ENCODE data around the gene DUS1L. TPM values are rescaled to one million over a fixed set of nuclear protein-coding genes. Genes with fewer than 3 reads are reported as not detected.
A peak's percentile ranks its signal among the peaks of the same experiment; 100 is the strongest.

The DUS1L gene
- total RNA-seq, 2 donors from 2014 or later, result 77.3 to 88.9 TPM

DNA sequence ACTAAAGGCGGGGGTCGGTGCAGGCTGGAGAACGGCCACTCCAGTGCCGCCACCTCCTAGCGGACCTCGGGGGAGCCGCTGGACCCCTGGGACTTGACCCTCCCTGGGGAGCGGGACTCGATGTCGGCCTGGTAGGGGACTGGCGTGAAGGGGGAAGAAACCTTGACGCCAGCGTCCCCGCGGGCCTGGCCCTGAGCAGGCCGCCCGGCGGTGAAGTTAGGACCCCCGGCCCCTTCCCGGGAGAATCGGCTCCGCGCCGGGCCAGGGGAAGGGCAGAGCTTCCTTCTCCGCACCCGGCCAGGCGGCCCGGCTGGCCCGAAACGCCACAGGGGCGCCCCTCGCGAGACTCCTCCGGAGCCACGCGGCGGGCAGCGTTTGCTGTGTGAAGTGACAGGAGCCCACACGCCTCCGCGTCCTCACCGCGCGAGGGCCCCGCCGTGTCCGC lies 389 bp downstream of the DUS1L start:
- ATAC-seq (ENCODE audit: insufficient number of reproducible peaks, low FRiP score, low read depth), result no peak
- Histone ChIP-seq H3K27me3 (replicated peaks; ENCODE audit: insufficient read depth) (no peaks in the 10 kb centered on the region), H3K9me3 (no peaks in the 10 kb centered on the region), H3K4me3 (peak overlapping the region; percentile 93), H3K36me3 (peaks cover 17% of the 10 kb centered on the region), H3K27ac (peak overlapping the region; percentile 69 to 80), H3K4me1 (ENCODE audit: control insufficient read depth in 1 of 2, low read depth in 2 of 2) (peaks cover 15 to 20% of the 10 kb centered on the region in 2 donors)
- DNase-seq (ENCODE audit: low spot score), result no peak
- TF ChIP-seq, protein P1, sequence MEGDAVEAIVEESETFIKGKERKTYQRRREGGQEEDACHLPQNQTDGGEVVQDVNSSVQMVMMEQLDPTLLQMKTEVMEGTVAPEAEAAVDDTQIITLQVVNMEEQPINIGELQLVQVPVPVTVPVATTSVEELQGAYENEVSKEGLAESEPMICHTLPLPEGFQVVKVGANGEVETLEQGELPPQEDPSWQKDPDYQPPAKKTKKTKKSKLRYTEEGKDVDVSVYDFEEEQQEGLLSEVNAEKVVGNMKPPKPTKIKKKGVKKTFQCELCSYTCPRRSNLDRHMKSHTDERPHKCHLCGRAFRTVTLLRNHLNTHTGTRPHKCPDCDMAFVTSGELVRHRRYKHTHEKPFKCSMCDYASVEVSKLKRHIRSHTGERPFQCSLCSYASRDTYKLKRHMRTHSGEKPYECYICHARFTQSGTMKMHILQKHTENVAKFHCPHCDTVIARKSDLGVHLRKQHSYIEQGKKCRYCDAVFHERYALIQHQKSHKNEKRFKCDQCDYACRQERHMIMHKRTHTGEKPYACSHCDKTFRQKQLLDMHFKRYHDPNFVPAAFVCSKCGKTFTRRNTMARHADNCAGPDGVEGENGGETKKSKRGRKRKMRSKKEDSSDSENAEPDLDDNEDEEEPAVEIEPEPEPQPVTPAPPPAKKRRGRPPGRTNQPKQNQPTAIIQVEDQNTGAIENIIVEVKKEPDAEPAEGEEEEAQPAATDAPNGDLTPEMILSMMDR (IDR thresholded peaks at IDR 0.05), result no peak

GRCh38 chr17:82064433-82065192 lies 991 bp downstream of the DUS1L start:
- Histone ChIP-seq H3K27me3 (replicated peaks; ENCODE audit: insufficient read depth) (no peaks in the 10 kb centered on the region), H3K4me3 (peak overlapping the region; percentile 93), H3K36me3 (peaks cover 20% of the 10 kb centered on the region), H3K9me3 (no peaks in the 10 kb centered on the region), H3K4me1 (ENCODE audit: control insufficient read depth in 1 of 2, low read depth in 2 of 2) (peaks cover 15 to 20% of the 10 kb centered on the region in 2 donors), H3K27ac (peak overlapping the region; percentile 69 to 80)
- no peak for ATAC-seq (ENCODE audit: insufficient number of reproducible peaks, low FRiP score, low read depth)
- no peak for DNase-seq (ENCODE audit: low spot score)
- TF ChIP-seq, protein P1 (IDR thresholded peaks at IDR 0.05), result no peak

DNA sequence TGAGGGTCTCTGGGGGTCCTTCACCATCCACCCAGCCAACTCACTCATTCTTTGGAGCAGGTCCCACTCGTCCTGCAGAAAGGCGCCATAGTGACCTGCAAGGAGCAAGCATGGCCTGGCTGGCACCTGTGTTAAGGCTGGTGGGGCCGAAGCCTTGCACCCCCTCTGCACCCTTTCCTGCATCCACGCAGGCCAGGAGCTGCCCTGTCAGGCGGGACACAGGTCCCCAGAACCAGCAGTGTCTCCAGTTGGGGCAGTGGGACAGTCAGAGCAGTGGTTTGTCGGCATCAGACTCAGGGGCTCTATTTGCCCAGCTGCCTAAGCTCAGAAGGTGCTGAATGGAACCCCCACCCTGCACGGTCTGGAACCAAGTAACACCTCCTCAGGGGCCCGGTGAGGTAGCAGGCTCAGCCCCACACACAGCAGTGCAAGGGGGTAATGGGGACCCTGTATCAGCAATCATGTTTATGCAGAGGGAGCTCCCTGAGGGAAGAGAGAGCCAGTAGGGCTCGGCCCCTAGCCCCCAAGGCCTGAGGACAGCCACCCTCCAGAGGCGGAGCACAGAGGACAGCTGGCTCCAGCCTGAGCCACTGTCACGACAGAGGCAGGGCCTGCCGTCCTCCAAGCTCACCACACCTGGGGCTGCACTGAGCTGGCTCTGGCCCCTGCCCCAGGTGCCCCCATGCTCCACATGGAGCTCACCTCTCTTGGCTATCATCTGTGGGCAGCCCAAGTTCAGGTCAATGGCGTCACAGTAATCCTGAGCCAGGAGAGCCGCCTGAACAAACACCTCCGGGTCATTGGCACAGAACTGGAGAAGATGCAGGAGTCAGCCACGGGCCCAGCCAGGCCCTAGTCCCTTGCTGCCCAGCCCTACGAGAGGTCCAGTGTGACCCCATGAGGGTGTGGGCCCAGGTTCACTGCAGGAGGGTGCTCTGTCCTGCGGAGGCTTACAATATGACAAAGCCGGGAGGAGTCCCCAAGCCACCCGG lies 1.9 kb downstream of the DUS1L start:
- Histone ChIP-seq H3K27ac (no peak overlapping the region), H3K27me3 (replicated peaks; ENCODE audit: insufficient read depth) (no peaks in the 10 kb centered on the region), H3K4me1 (ENCODE audit: control insufficient read depth in 1 of 2, low read depth in 2 of 2) (peaks cover 15 to 20% of the 10 kb centered on the region in 2 donors), H3K36me3 (peaks cover 20% of the 10 kb centered on the region), H3K4me3 (no peak overlapping the region), H3K9me3 (no peaks in the 10 kb centered on the region)
- ATAC-seq (ENCODE audit: insufficient number of reproducible peaks, low FRiP score, low read depth), result no peak
- DNase-seq (ENCODE audit: low spot score), result no peak
- TF ChIP-seq, protein P1 (IDR thresholded peaks at IDR 0.05), result no peak

DNA sequence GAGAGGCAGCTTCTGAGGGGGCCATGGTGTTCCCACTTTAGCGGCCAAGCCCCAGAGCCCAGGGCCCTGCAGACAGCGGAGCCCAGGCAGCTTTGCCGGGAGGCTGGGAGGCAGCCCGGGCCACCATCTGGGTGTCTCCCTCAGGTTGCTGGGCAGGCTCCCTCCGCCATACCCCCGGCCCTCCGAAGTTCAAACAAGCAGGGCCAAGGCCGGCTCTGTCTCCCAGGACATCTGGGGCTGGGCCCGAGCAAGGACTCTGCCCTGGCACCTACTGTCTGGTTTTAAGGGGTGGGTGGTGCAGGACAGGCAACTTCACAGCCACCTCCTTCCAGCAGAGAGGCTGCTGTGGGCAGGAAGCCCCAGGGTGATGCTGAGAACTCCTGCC lies 2.6 kb downstream of the DUS1L start:
- peaks cover 15 to 20% of the 10 kb centered on the region in 2 donors for H3K4me1 ChIP-seq (ENCODE audit: control insufficient read depth in 1 of 2, low read depth in 2 of 2)
- no peak overlapping the region for H3K4me3 ChIP-seq
- TF ChIP-seq, protein P1 (IDR thresholded peaks at IDR 0.05), result no peak
- no peak overlapping the region for H3K27ac ChIP-seq
- DNase-seq (ENCODE audit: low spot score) (no peak), ATAC-seq (ENCODE audit: insufficient number of reproducible peaks, low FRiP score, low read depth) (no peak)
- no peaks in the 10 kb centered on the region for H3K9me3 ChIP-seq
- H3K27me3 ChIP-seq (replicated peaks; ENCODE audit: insufficient read depth), result no peaks in the 10 kb centered on the region
- H3K36me3 ChIP-seq, result peaks cover 20% of the 10 kb centered on the region
